Liver (tissue), 9 donors: Measurements from ENCODE around the gene COQ9. TPM values are rescaled to one million over a fixed set of nuclear protein-coding genes. Genes with fewer than 3 reads are reported as not detected.

Experiments used
- DNase-seq: peaks from one replicate; pipeline ENCODE4 v3.0.0-alpha.2; 2017; ENCODE audit warnings: low spot score
- H3K27ac ChIP-seq, 2 donors: one replicate each; pipeline ENCODE4 v1.7.0; 2013; ENCODE audit warnings: inconsistent platforms in 2 of 2, low read length in 2 of 2, control low read depth in 1 of 2, low read depth in 1 of 2, mild to moderate bottlenecking in 1 of 2
- H3K27me3 ChIP-seq, 4 donors: one replicate each; pipeline versions ENCODE4 v1.6.1 to v1.7.0; 2013; ENCODE audit warnings: low read length in 3 of 4, inconsistent platforms in 1 of 4, mild to moderate bottlenecking in 1 of 4, moderate library complexity in 1 of 4; ENCODE audit not compliant: control insufficient read depth in 4 of 4, insufficient read depth in 4 of 4
- H3K36me3 ChIP-seq, 4 donors: one replicate each; pipeline versions ENCODE4 v1.6.1 to v1.7.0; 2013; ENCODE audit warnings: low read length in 3 of 4, mild to moderate bottlenecking in 3 of 4, low read depth in 1 of 4, moderate library complexity in 1 of 4; ENCODE audit not compliant: control insufficient read depth in 4 of 4, insufficient read depth in 3 of 4
- H3K4me1 ChIP-seq, 4 donors: one replicate each; pipeline versions ENCODE4 v1.6.1 to v1.7.0; 2013; ENCODE audit warnings: low read length in 3 of 4, mild to moderate bottlenecking in 3 of 4, moderate library complexity in 1 of 4; ENCODE audit not compliant: control insufficient read depth in 4 of 4, insufficient read depth in 4 of 4
- H3K4me3 ChIP-seq, 3 donors: one replicate each; pipeline versions ENCODE4 v1.6.1 to v1.7.0; 2013; ENCODE audit warnings: low read length in 3 of 3, control low read depth in 1 of 3, low read depth in 1 of 3, mild to moderate bottlenecking in 1 of 3
- H3K9ac ChIP-seq, 2 donors: one replicate each; pipeline ENCODE4 v1.7.0; 2013; ENCODE audit warnings: low read length in 2 of 2, mild to moderate bottlenecking in 2 of 2, moderate library complexity in 2 of 2, control low read depth in 1 of 2, low read depth in 1 of 2
- H3K9me3 ChIP-seq, 4 donors: one replicate each; pipeline versions ENCODE4 v1.6.1 to v1.7.0; 2013; ENCODE audit warnings: low read length in 3 of 4; ENCODE audit not compliant: control insufficient read depth in 4 of 4
- EGR1 ChIP-seq, 2 donors: IDR thresholded peaks; 2 replicates each; pipeline ENCODE4 v1.6.1; 2016 to 2018; ENCODE audit warnings: antibody characterized with exemption in 2 of 2, low read depth in 2 of 2
- FOXA1 ChIP-seq: IDR thresholded peaks from 2 replicates; pipeline ENCODE4 v1.6.1; 2016; ENCODE audit warnings: antibody characterized with exemption
- FOXA2 ChIP-seq: IDR thresholded peaks from 2 replicates; pipeline ENCODE4 v1.6.1; 2016; ENCODE audit warnings: antibody characterized with exemption
- GABPA ChIP-seq, 2 donors: IDR thresholded peaks in 1 of 2; conservative IDR thresholded peaks in 1 of 2; 2 replicates each; pipeline ENCODE4 v1.6.1; 2016; ENCODE audit warnings: antibody characterized with exemption in 2 of 2, mild to moderate bottlenecking in 1 of 2, moderate library complexity in 1 of 2
- HNF4A ChIP-seq, 2 donors: conservative IDR thresholded peaks; 2 replicates each; pipeline ENCODE4 v1.6.1; 2016; ENCODE audit warnings: antibody characterized with exemption in 2 of 2, mild to moderate bottlenecking in 2 of 2
- HNF4G ChIP-seq: IDR thresholded peaks from 2 replicates; pipeline ENCODE4 v1.6.1; 2016; ENCODE audit warnings: antibody characterized with exemption
- JUND ChIP-seq, 2 donors: IDR thresholded peaks; 2 replicates each; pipeline ENCODE4 v1.6.1; 2016; ENCODE audit warnings: antibody characterized with exemption in 2 of 2
- NR2F2 ChIP-seq: IDR thresholded peaks from 2 replicates; pipeline ENCODE4 v1.6.1; 2016; ENCODE audit warnings: antibody characterized with exemption
- RAD21 ChIP-seq, 2 donors: IDR thresholded peaks; 2 replicates each; pipeline ENCODE4 v1.6.1; 2016; ENCODE audit warnings: antibody characterized with exemption in 2 of 2, mild to moderate bottlenecking in 2 of 2
- RXRA ChIP-seq, 2 donors: IDR thresholded peaks; 2 replicates each; pipeline ENCODE4 v1.6.1; 2017 to 2018; ENCODE audit warnings: antibody characterized with exemption in 2 of 2, mild to moderate bottlenecking in 1 of 2
- SP1 ChIP-seq: IDR thresholded peaks from 2 replicates; pipeline ENCODE4 v1.6.1; 2018; ENCODE audit warnings: antibody characterized with exemption, mild to moderate bottlenecking
- TAF1 ChIP-seq: conservative IDR thresholded peaks from 2 replicates; pipeline ENCODE4 v1.6.1; 2016; ENCODE audit warnings: antibody characterized with exemption, mild to moderate bottlenecking
- YY1 ChIP-seq: IDR thresholded peaks from 2 replicates; pipeline ENCODE4 v1.6.1; 2016; ENCODE audit warnings: antibody characterized with exemption, mild to moderate bottlenecking
- WGBS: extraction: QIAGEN DNeasy Blood & Tissue Kit; methylation state at CpG from one replicate; pipeline ENCODE4 v1.1.7; 2013; 5-methylcytosine and 5-hydroxymethylcytosine counted together
- polyA plus RNA-seq, 2 donors: library from polyadenylated mRNA; stranded (reverse) in 1 of 2; unstranded in 1 of 2; fragments of 200-250 nt in 1 of 2; fragments of >200 nt in 1 of 2; fragmentation: Nextera tagmentation in 1 of 2; extraction: Ambion mirVana in 1 of 2; gene quantifications; one replicate each; pipeline versions ENCODE4 v1.2.1 to v1.2.3, GENCODE V29; 2013 to 2015
- total RNA-seq, 2 donors: library from RNA; depleted of rRNA; stranded (reverse); fragments of >200 nt; gene quantifications; one replicate each; pipeline ENCODE4 v1.2.3, GENCODE V29; 2014
- TF ChIP-seq, protein P1 (sequence below): fragments of 150-350 bp; IDR thresholded peaks from 2 replicates; pipeline ENCODE4 v1.5.1; 2017; ENCODE audit warnings: improper control_type of control experiment, low read depth, low read length; ENCODE audit not compliant: missing input control
- TF ChIP-seq, protein P2 (sequence below): IDR thresholded peaks from 2 replicates; pipeline ENCODE4 v1.6.1; 2016; ENCODE audit warnings: antibody characterized with exemption, mild to moderate bottlenecking
- TF ChIP-seq, protein P3 (sequence below): IDR thresholded peaks from 2 replicates; pipeline ENCODE4 v1.6.1; 2016; ENCODE audit warnings: antibody characterized with exemption
- TF ChIP-seq, protein P4 (sequence below): IDR thresholded peaks from 2 replicates; pipeline ENCODE4 v1.6.1; 2016; ENCODE audit warnings: antibody characterized with exemption
- donor health status: healthy.
- donor health status: healthy.
- donor health status: healthy.
- donor health status: healthy.
- donor health status: healthy.

Gene COQ9
- total and polyA plus RNA-seq, 4 donors, result 21.0 to 81.5 (median 58.0) TPM

DNA sequence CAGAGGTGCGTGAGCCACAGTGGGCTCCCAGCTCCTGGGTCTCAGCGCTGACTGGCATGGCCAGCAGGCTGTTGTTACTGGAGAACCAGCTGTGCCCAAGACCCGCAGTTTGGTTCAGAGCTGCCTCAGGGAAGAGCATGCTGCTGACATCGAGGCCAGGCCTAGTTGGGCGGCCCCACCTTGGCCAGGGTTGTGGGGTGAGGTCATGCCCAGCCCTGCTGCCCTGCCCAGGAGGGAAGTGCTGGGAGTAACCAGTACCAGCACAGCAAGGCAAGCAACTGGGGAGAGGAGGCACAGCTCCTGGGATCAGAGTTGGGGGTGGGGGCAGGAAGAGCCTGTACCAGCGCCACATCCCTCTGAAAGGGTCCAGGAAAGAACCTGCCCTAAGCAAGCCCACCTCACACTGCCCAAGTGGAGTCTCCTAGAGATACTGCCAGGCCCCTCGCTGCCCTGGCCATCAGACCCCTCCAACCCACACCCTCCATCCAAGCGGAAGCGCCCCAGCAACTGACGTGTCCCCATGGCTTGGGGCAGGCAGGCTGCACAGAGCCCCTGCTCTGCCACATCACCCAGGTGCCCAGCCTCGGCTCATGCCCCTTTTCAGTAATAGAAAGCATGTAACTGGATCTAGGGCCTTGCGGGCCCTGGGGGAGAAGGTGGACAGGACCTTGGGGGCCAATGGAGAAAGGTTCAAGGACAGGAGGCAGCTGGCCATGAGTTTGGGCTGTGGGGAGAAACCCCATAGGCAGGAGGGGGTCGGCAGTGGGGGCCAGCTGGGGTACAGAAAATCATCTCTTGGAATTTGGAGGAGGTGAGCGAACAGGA is 38.0 kb downstream of the COQ9 start:
- no peak for DNase-seq
- WGBS, result 71% methylated on average over 14 of the region's 14 CpGs
- peaks cover 9 to 27% (median 18%) of the 10 kb centered on the region in 4 donors for H3K4me1 ChIP-seq
- no peaks in the 10 kb centered on the region for H3K36me3 ChIP-seq
- no peaks in the 10 kb centered on the region for H3K27me3 ChIP-seq
- no peaks in the 10 kb centered on the region for H3K9me3 ChIP-seq
- H3K27ac ChIP-seq, result peak overlapping the region; percentile 64 to 68
- H3K9ac ChIP-seq, result peak overlapping the region; percentile 50 to 67
- H3K4me3 ChIP-seq, result peak overlapping the region; percentile 78 to 98 (median 82)
- TF ChIP-seq, protein P1, sequence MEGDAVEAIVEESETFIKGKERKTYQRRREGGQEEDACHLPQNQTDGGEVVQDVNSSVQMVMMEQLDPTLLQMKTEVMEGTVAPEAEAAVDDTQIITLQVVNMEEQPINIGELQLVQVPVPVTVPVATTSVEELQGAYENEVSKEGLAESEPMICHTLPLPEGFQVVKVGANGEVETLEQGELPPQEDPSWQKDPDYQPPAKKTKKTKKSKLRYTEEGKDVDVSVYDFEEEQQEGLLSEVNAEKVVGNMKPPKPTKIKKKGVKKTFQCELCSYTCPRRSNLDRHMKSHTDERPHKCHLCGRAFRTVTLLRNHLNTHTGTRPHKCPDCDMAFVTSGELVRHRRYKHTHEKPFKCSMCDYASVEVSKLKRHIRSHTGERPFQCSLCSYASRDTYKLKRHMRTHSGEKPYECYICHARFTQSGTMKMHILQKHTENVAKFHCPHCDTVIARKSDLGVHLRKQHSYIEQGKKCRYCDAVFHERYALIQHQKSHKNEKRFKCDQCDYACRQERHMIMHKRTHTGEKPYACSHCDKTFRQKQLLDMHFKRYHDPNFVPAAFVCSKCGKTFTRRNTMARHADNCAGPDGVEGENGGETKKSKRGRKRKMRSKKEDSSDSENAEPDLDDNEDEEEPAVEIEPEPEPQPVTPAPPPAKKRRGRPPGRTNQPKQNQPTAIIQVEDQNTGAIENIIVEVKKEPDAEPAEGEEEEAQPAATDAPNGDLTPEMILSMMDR, result no peak
- TF ChIP-seq RAD21 (IDR thresholded peaks at IDR 0.05) (no peak), EGR1 (IDR thresholded peaks at IDR 0.05; ENCODE audit: low read depth in 2 of 2) (no peak), RXRA (IDR thresholded peaks at IDR 0.05) (no peak), FOXA1 (no peak), HNF4A (conservative IDR thresholded peaks at IDR 0.05) (no peak), HNF4G (no peak), YY1 (no peak)
- TF ChIP-seq, protein P2, sequence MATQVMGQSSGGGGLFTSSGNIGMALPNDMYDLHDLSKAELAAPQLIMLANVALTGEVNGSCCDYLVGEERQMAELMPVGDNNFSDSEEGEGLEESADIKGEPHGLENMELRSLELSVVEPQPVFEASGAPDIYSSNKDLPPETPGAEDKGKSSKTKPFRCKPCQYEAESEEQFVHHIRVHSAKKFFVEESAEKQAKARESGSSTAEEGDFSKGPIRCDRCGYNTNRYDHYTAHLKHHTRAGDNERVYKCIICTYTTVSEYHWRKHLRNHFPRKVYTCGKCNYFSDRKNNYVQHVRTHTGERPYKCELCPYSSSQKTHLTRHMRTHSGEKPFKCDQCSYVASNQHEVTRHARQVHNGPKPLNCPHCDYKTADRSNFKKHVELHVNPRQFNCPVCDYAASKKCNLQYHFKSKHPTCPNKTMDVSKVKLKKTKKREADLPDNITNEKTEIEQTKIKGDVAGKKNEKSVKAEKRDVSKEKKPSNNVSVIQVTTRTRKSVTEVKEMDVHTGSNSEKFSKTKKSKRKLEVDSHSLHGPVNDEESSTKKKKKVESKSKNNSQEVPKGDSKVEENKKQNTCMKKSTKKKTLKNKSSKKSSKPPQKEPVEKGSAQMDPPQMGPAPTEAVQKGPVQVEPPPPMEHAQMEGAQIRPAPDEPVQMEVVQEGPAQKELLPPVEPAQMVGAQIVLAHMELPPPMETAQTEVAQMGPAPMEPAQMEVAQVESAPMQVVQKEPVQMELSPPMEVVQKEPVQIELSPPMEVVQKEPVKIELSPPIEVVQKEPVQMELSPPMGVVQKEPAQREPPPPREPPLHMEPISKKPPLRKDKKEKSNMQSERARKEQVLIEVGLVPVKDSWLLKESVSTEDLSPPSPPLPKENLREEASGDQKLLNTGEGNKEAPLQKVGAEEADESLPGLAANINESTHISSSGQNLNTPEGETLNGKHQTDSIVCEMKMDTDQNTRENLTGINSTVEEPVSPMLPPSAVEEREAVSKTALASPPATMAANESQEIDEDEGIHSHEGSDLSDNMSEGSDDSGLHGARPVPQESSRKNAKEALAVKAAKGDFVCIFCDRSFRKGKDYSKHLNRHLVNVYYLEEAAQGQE, result no peak

DNA sequence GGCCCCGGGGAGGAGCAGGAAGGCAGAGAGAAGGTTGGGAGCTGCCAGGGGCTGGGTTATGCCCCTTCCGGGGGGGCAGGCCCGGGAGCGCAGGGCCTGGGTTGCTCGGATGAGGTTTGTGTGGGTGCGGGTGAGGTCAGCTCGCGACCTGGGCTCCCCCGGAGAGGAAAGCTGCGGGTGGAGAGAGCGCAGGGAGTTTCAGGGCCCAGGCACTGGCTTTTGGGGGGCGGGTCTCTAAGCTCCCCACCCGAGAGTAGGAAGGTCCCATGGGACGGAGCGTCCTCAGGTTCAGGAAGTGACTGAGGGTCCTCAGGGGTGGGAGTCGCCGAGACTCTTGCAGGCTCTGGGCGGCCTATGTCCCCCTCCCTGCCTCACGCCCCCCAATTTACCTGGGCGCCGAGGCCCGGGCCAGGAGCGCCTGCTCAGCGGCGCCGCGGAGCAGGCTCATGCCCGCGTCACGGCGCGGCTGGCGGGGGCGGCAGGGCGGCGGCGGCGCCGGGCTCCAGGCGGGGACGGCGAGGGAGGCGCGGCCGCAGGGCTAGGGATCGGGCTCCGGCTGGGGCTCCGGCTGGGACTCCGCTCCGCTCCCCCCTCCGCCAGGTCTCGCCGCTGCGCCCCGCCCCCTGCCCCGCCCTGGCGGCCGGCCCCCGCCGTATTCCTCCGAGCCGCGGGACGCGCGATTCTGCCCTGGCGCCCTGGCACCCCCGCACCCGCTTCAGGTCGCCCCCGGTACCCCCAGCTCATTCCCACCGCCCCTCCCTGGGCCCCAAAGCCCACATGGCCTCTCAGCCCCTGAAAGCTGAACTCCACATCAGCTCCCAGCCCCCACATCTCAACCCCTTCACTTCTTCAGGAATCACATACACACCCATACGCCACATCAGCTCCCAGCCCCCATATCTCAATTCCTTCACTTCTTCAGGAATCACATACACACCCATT is 38.9 kb downstream of the COQ9 start, which contains the start of gene DOK4:
TSS of gene DOK4 (minus strand) at position 578 of the 942 bp plus-strand sequence. CDS start 6,986 bp downstream, outside the sequence.
- peak within 1 kb of the TSS; percentile 64 to 68 for H3K27ac ChIP-seq
- H3K4me1 ChIP-seq, result peaks cover 3 to 19% (median 13%) of the 10 kb centered on the region in 4 donors
- no peaks in the 10 kb centered on the region for H3K36me3 ChIP-seq
- no peaks in the 10 kb centered on the region for H3K9me3 ChIP-seq
- H3K4me3 ChIP-seq, result peak within 1 kb of the TSS; percentile 78 to 98 (median 82)
- H3K9ac ChIP-seq, result peak within 1 kb of the TSS; percentile 50 to 67
- peak; percentile 85 for DNase-seq
- no peaks in the 10 kb centered on the region for H3K27me3 ChIP-seq
- 2% methylated on average over 73 of the region's 73 CpGs for WGBS
- TF ChIP-seq HNF4G (no peak), JUND (IDR thresholded peaks at IDR 0.05) (no peak), RAD21 (IDR thresholded peaks at IDR 0.05) (no peak), YY1 (no peak), NR2F2 (no peak), EGR1 (IDR thresholded peaks at IDR 0.05; ENCODE audit: low read depth in 2 of 2) (no peak), SP1 (no peak), GABPA (IDR thresholded peaks at IDR 0.05 in 1 of 2, conservative IDR thresholded peaks at IDR 0.05 in 1 of 2) (no peak), TAF1 (no peak), FOXA2 (no peak), FOXA1 (no peak)
- TF ChIP-seq, protein P3, sequence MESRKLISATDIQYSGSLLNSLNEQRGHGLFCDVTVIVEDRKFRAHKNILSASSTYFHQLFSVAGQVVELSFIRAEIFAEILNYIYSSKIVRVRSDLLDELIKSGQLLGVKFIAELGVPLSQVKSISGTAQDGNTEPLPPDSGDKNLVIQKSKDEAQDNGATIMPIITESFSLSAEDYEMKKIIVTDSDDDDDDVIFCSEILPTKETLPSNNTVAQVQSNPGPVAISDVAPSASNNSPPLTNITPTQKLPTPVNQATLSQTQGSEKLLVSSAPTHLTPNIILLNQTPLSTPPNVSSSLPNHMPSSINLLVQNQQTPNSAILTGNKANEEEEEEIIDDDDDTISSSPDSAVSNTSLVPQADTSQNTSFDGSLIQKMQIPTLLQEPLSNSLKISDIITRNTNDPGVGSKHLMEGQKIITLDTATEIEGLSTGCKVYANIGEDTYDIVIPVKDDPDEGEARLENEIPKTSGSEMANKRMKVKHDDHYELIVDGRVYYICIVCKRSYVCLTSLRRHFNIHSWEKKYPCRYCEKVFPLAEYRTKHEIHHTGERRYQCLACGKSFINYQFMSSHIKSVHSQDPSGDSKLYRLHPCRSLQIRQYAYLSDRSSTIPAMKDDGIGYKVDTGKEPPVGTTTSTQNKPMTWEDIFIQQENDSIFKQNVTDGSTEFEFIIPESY, result no peak
- TF ChIP-seq, protein P2, result no peak
- TF ChIP-seq, protein P4, sequence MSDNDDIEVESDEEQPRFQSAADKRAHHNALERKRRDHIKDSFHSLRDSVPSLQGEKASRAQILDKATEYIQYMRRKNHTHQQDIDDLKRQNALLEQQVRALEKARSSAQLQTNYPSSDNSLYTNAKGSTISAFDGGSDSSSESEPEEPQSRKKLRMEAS, result no peak
